ENCODE measurements around the gene CLCNKA.

- TF ChIP-seq POLR2A (IDR thresholded peaks at IDR 0.05), result no peak
- TF ChIP-seq, protein P1, sequence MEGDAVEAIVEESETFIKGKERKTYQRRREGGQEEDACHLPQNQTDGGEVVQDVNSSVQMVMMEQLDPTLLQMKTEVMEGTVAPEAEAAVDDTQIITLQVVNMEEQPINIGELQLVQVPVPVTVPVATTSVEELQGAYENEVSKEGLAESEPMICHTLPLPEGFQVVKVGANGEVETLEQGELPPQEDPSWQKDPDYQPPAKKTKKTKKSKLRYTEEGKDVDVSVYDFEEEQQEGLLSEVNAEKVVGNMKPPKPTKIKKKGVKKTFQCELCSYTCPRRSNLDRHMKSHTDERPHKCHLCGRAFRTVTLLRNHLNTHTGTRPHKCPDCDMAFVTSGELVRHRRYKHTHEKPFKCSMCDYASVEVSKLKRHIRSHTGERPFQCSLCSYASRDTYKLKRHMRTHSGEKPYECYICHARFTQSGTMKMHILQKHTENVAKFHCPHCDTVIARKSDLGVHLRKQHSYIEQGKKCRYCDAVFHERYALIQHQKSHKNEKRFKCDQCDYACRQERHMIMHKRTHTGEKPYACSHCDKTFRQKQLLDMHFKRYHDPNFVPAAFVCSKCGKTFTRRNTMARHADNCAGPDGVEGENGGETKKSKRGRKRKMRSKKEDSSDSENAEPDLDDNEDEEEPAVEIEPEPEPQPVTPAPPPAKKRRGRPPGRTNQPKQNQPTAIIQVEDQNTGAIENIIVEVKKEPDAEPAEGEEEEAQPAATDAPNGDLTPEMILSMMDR (IDR thresholded peaks at IDR 0.05), result no peak
Observed at GRCh38 chr1:16072095-16072494, 50.3 kb downstream of the CLCNKA start.

Data from right lobe of liver (tissue), 4 donors.